SHP77 (cell line): ENCODE results near the gene NDUFS6.

Source experiments
- DNase-seq, 2 experiments: peaks; one replicate each; lab custom pipeline; 2025; lab: John Stamatoyannopoulos, UW

Gene NDUFS6

GRCh38 chr5:1801222-1801966 is at the start of gene NDUFS6:
Gene NDUFS6 (plus strand): TSS chr5:1801407. CDS start chr5:1801418, 11 bp downstream.
- peak; percentile 73 to 79 for DNase-seq

- no peak for DNase-seq
Measured at GRCh38 chr5:1751864-1752822, 49.1 kb upstream of the NDUFS6 start.

GRCh38 chr5:1752881-1753280 is 48.3 kb upstream of the NDUFS6 start:
- no peak for DNase-seq

- no peak for DNase-seq
Measured at GRCh38 chr5:1753490-1753889, 47.7 kb upstream of the NDUFS6 start.

GRCh38 chr5:1754531-1755220 is 46.5 kb upstream of the NDUFS6 start:
- DNase-seq: no peak

- no peak for DNase-seq
Measured at GRCh38 chr5:1755321-1755949, 45.8 kb upstream of the NDUFS6 start.

- no peak for DNase-seq
Measured at GRCh38 chr5:1756481-1756880, 44.7 kb upstream of the NDUFS6 start.

GRCh38 chr5:1757511-1757910 is 43.7 kb upstream of the NDUFS6 start:
- DNase-seq: no peak

- no peak for DNase-seq
Measured at GRCh38 chr5:1758574-1758973, 42.6 kb upstream of the NDUFS6 start.

- DNase-seq: no peak
Measured at GRCh38 chr5:1759378-1759970, 41.7 kb upstream of the NDUFS6 start.

GRCh38 chr5:1760231-1760630 is 41.0 kb upstream of the NDUFS6 start:
- no peak for DNase-seq

GRCh38 chr5:1760656-1761452 is 40.4 kb upstream of the NDUFS6 start:
- DNase-seq: no peak

GRCh38 chr5:1761453-1761755 is 39.8 kb upstream of the NDUFS6 start:
- no peak for DNase-seq

- DNase-seq: no peak
Measured at GRCh38 chr5:1762121-1762882, 38.9 kb upstream of the NDUFS6 start.

- DNase-seq: no peak
Measured at GRCh38 chr5:1762883-1763547, 38.2 kb upstream of the NDUFS6 start.

- DNase-seq: peak in 1 of 2 experiments; percentile 28
Measured at GRCh38 chr5:1763548-1763911, 37.7 kb upstream of the NDUFS6 start.

- no peak for DNase-seq
Measured at GRCh38 chr5:1763960-1764605, 37.1 kb upstream of the NDUFS6 start.

- DNase-seq: no peak
Measured at GRCh38 chr5:1764606-1764960, 36.6 kb upstream of the NDUFS6 start.
